ENCODE results near the gene CC2D1B.

CC2D1B gene

GRCh38 chr1:52321061-52321460, 44.9 kb downstream of the CC2D1B start:
- in situ Hi-C loops (cut with MboI; ENCODE audit: low pct_unique_long_range_greater_than_20kb, low sequenced_read_pairs, unreplicated experiment): no loop called here
- no peak for DNase-seq (ENCODE audit: low spot score)
- TF ChIP-seq CTCF (IDR thresholded peaks at IDR 0.05; ENCODE audit: extremely low read depth, insufficient read depth, missing control alignments): no peak

GRCh38 chr1:52306227-52307006, 59.6 kb downstream of the CC2D1B start:
- in situ Hi-C loops (cut with MboI; ENCODE audit: low pct_unique_long_range_greater_than_20kb, low sequenced_read_pairs, unreplicated experiment): no loop called here
- no peak for TF ChIP-seq CTCF (IDR thresholded peaks at IDR 0.05; ENCODE audit: extremely low read depth, insufficient read depth, missing control alignments)
- DNase-seq (ENCODE audit: low spot score): no peak

GRCh38 chr1:52305417-52306226, 60.4 kb downstream of the CC2D1B start:
- no peak for DNase-seq (ENCODE audit: low spot score)
- in situ Hi-C loops (cut with MboI; ENCODE audit: low pct_unique_long_range_greater_than_20kb, low sequenced_read_pairs, unreplicated experiment): no loop called here
- no peak for TF ChIP-seq CTCF (IDR thresholded peaks at IDR 0.05; ENCODE audit: extremely low read depth, insufficient read depth, missing control alignments)

Measured in GM13977 (cell line).